Pericardium fibroblast (primary cell): ENCODE measurements around the gene MTREX. TPM values are rescaled to one million over a fixed set of nuclear protein-coding genes. Genes with fewer than 3 reads are reported as not detected.

ENCODE experiments used
- total RNA-seq: library from RNA; depleted of rRNA; stranded (reverse); fragments of >200 nt; gene quantifications from 2 replicates; pipeline ENCODE4 v1.2.3, GENCODE V29; 2015

The MTREX gene
- total RNA-seq: 61.1 and 66.3 TPM in 2 replicates

GRCh38 chr5:55307383-55308253 is at the start of gene MTREX, which contains the start of gene DHX29:
Gene MTREX, plus strand, starts transcription at chr5:55307989. Its CDS starts 25 bp downstream, at chr5:55308014.
Gene DHX29, minus strand, starts transcription at chr5:55307694. Its CDS starts 121 bp downstream, at chr5:55307573.

Other genes starting within 250 kb of the MTREX start
- not detected in 2 replicates for gene GZMA, start 205.3 kb upstream of the MTREX start, total RNA-seq
- 128 and 138 TPM in 2 replicates for gene GPX8, start 147.8 kb upstream of the MTREX start, total RNA-seq
- not detected in 2 replicates for gene CDC20B, start 134.8 kb upstream of the MTREX start, total RNA-seq
- gene MCIDAS, start 80.7 kb upstream of the MTREX start, total RNA-seq: not detected in 2 replicates
- not detected in 2 replicates for gene CCNO, start 74.4 kb upstream of the MTREX start, total RNA-seq
- gene DHX29, start 295 bp upstream of the MTREX start, total RNA-seq: 20.9 and 21.5 TPM in 2 replicates
- gene PLPP1, start 227.0 kb downstream of the MTREX start, total RNA-seq: 171 and 176 TPM in 2 replicates